Endodermal cell (in vitro differentiated cells): ENCODE results near the gene ULK3. TPM values are rescaled to one million over a fixed set of nuclear protein-coding genes. Genes with fewer than 3 reads are reported as not detected.

Experiments used
- DNase-seq: peaks from one replicate; pipeline ENCODE4 v3.0.0-alpha.2; 2017
- H3K27ac ChIP-seq: 2 replicates; pipeline ENCODE4 v1.5.1; 2013; ENCODE audit warnings: mild to moderate bottlenecking, low read depth, low read length, moderate library complexity
- H3K27me3 ChIP-seq: 2 replicates; pipeline ENCODE4 v1.6.1; 2013; ENCODE audit warnings: mild to moderate bottlenecking, low read length, moderate library complexity; ENCODE audit not compliant: insufficient read depth, control insufficient read depth, poor library complexity, severe bottlenecking
- H3K36me3 ChIP-seq: 2 replicates; pipeline ENCODE4 v1.7.0; 2013; ENCODE audit warnings: mild to moderate bottlenecking, low read length, moderate library complexity; ENCODE audit not compliant: control insufficient read depth, insufficient read depth
- H3K4me1 ChIP-seq: one replicate; pipeline ENCODE4 v1.7.0; 2013; ENCODE audit warnings: low read length; ENCODE audit not compliant: control insufficient read depth, insufficient read depth
- H3K4me3 ChIP-seq: 2 replicates; pipeline ENCODE4 v1.5.1; 2013; ENCODE audit warnings: mild to moderate bottlenecking, low read length, moderate library complexity
- H3K9ac ChIP-seq: 2 replicates; pipeline ENCODE4 v1.6.1; 2013; ENCODE audit warnings: mild to moderate bottlenecking, low read length, moderate library complexity; ENCODE audit not compliant: poor library complexity, severe bottlenecking; ENCODE audit errors: extremely low read depth
- H3K9me3 ChIP-seq: 2 replicates; pipeline ENCODE4 v1.6.1; 2013; ENCODE audit warnings: mild to moderate bottlenecking, low read length, moderate library complexity; ENCODE audit not compliant: control insufficient read depth
- H3K27ac Mint-ChIP-seq: 2 replicates; pipeline ENCODE4 v1.8.0; 2020; ENCODE audit warnings: mixed read lengths
- H3K27me3 Mint-ChIP-seq: 2 replicates; pipeline ENCODE4 v1.8.0; 2021; ENCODE audit warnings: mild to moderate bottlenecking, mixed read lengths; ENCODE audit not compliant: insufficient read depth
- H3K36me3 Mint-ChIP-seq: 2 replicates; pipeline ENCODE4 v1.8.0; 2020; ENCODE audit warnings: low read depth, mixed read lengths
- H3K4me1 Mint-ChIP-seq: 2 replicates; pipeline ENCODE4 v1.8.0; 2020; ENCODE audit warnings: mixed read lengths
- H3K4me3 Mint-ChIP-seq: 2 replicates; pipeline ENCODE4 v1.8.0; 2020; ENCODE audit warnings: mild to moderate bottlenecking, moderate library complexity, mixed read lengths
- H3K9me3 Mint-ChIP-seq: 2 replicates; pipeline ENCODE4 v1.8.0; 2020; ENCODE audit warnings: mild to moderate bottlenecking, mixed read lengths
- WGBS, 2 experiments: methylation state at CpG; one replicate each; pipeline versions ENCODE4 v1.1.5 to v1.1.7; 2013; ENCODE audit warnings: missing lambda C conversion rate in 2 of 2, mixed read lengths in 1 of 2; ENCODE audit not compliant: insufficient coverage in 1 of 2, insufficient read length in 1 of 2; 5-methylcytosine and 5-hydroxymethylcytosine counted together
- total RNA-seq, 2 donors: library from RNA; stranded (reverse); fragmentation: NEBNext Ultra II Directional in 1 of 2; extraction: Animal tissue kit (Norgen Biotek cat#: 25700) in 1 of 2; gene quantifications; 2 replicates in 1 of 2; 3 replicates in 1 of 2; pipeline ENCODE4 v1.2.1, GENCODE V29; 2021
- TF ChIP-seq, protein P1 (sequence below): fragments of 200-600 bp; sonication (generic); conservative IDR thresholded peaks from 2 replicates; pipeline ENCODE4 v1.5.0; 2021; ENCODE audit warnings: antibody characterized with exemption, mild to moderate bottlenecking

The ULK3 gene
- total RNA-seq, 2 donors from 2014 or later = 33.9 to 36.2 TPM

DNA sequence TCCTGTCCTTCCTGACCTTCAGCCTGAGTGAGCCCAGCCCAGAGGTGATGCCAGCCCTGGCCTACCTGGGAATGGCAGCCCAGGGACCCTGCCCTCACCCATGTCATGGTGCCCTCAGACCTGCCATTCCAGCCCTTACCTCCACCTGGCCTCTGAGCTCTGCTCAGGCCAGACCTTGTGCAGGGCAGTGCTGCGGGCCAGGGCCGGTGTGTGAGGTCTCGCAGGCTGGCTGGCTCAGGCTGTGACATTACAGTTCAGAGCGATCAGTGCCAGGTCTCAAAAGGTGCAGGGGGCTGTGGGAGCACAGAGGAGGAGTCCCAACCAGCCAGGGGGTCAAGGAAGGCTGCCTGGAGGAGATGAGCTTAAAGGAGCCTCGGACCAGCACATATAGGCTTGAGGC is 22.9 kb downstream of the ULK3 start:
- no peak overlapping the region for H3K9ac ChIP-seq
- Mint-ChIP-seq H3K27me3 (peaks cover 14% of the 10 kb centered on the region), H3K36me3 (no peaks in the 10 kb centered on the region), H3K4me3 (no peak overlapping the region), H3K27ac (no peak overlapping the region), H3K9me3 (no peaks in the 10 kb centered on the region), H3K4me1 (peaks cover 7% of the 10 kb centered on the region)
- peaks cover 19% of the 10 kb centered on the region for H3K27me3 ChIP-seq
- no peaks in the 10 kb centered on the region for H3K9me3 ChIP-seq
- no peak for DNase-seq
- TF ChIP-seq, protein P1, sequence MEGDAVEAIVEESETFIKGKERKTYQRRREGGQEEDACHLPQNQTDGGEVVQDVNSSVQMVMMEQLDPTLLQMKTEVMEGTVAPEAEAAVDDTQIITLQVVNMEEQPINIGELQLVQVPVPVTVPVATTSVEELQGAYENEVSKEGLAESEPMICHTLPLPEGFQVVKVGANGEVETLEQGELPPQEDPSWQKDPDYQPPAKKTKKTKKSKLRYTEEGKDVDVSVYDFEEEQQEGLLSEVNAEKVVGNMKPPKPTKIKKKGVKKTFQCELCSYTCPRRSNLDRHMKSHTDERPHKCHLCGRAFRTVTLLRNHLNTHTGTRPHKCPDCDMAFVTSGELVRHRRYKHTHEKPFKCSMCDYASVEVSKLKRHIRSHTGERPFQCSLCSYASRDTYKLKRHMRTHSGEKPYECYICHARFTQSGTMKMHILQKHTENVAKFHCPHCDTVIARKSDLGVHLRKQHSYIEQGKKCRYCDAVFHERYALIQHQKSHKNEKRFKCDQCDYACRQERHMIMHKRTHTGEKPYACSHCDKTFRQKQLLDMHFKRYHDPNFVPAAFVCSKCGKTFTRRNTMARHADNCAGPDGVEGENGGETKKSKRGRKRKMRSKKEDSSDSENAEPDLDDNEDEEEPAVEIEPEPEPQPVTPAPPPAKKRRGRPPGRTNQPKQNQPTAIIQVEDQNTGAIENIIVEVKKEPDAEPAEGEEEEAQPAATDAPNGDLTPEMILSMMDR = no peak
- no peak overlapping the region for H3K27ac ChIP-seq
- H3K36me3 ChIP-seq = no peaks in the 10 kb centered on the region
- H3K4me1 ChIP-seq = peaks cover 9% of the 10 kb centered on the region
- H3K4me3 ChIP-seq = no peak overlapping the region
- WGBS, 2 experiments = 95 to 97% methylated on average over 4 to 5 of the region's 5 CpGs

DNA sequence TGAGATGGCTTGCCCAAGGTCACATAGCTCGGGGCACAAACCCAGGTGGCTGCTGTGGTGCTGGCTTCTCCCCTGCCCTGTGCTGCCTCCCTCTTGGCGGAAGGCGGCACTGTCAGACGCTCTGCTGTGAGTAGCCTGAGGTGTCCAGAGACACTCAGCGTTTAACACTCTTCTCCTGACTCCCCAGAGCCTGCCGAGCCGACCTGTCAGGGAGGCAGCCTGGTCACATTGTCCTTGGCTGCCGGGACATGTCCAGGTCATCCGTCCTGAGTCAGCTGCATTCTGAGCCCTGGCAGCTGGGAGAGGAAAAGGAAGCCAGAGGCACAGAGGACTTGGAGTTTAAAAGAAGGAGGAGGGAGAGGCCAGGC is 25.6 kb downstream of the ULK3 start:
- peaks cover 9% of the 10 kb centered on the region for H3K4me1 ChIP-seq
- TF ChIP-seq, protein P1 = peak; percentile 53
- peaks cover 7% of the 10 kb centered on the region for H3K4me1 Mint-ChIP-seq
- H3K9me3 ChIP-seq = no peaks in the 10 kb centered on the region
- peaks cover 2% of the 10 kb centered on the region for H3K27me3 Mint-ChIP-seq
- H3K27ac ChIP-seq = no peak overlapping the region
- no peak overlapping the region for H3K9ac ChIP-seq
- no peaks in the 10 kb centered on the region for H3K9me3 Mint-ChIP-seq
- DNase-seq = peak; percentile 76
- no peaks in the 10 kb centered on the region for H3K27me3 ChIP-seq
- no peaks in the 10 kb centered on the region for H3K36me3 ChIP-seq
- 64 to 68% methylated on average over 6 to 9 of the region's 9 CpGs for WGBS, 2 experiments
- no peak overlapping the region for H3K4me3 Mint-ChIP-seq
- H3K36me3 Mint-ChIP-seq = no peaks in the 10 kb centered on the region
- H3K27ac Mint-ChIP-seq = no peak overlapping the region
- H3K4me3 ChIP-seq = no peak overlapping the region

DNA sequence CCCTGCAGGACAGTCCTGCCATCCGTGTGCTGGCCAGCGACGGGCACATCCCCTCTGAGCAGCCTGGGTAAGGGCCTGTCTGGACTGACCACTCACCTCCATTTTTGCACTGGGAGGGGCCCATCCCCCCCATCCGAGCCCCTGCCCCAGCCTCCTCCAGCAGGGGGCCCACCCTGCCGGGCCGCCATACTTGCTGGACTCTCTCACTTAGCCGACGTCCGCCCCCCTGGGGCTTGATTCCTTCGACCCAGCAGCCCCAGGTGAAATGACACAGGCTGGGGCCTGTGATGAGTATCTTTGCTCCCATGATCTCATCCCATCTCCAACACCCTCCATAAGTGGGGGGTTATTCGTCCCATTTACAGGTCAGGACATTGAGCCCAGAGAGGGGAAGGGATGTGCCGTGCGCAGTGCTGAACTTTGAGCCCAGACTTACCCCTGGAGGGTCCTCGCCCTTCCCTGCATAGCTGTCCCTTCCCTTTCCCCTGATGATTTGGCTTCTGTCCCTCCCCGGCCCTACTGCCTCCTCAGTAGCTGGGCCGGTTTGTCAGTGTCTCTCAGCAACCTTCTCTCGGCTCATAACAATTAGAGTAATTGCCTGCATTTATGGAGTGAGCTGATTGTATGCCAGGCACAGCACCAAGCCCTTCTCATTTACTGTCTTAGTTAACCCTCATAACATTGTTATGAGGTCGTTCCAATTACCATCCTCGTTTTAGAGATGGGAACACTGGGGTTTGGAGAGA is 26.2 kb downstream of the ULK3 start:
- Mint-ChIP-seq H3K9me3 (no peaks in the 10 kb centered on the region), H3K36me3 (no peaks in the 10 kb centered on the region), H3K27me3 (peaks cover 2% of the 10 kb centered on the region), H3K4me1 (peaks cover 7% of the 10 kb centered on the region), H3K4me3 (no peak overlapping the region), H3K27ac (no peak overlapping the region)
- no peaks in the 10 kb centered on the region for H3K27me3 ChIP-seq
- DNase-seq = no peak
- H3K36me3 ChIP-seq = no peaks in the 10 kb centered on the region
- WGBS, 2 experiments = 77 to 85% methylated on average over 10 to 19 of the region's 19 CpGs
- no peak overlapping the region for H3K27ac ChIP-seq
- H3K9ac ChIP-seq = no peak overlapping the region
- TF ChIP-seq, protein P1 = peak; percentile 28
- peaks cover 9% of the 10 kb centered on the region for H3K4me1 ChIP-seq
- H3K4me3 ChIP-seq = no peak overlapping the region
- H3K9me3 ChIP-seq = no peaks in the 10 kb centered on the region
